Ovary (tissue), 9 donors: ENCODE measurements around the gene FXYD4. TPM values are rescaled to one million over a fixed set of nuclear protein-coding genes. Genes with fewer than 3 reads are reported as not detected.

Experiments used
- DNase-seq, 5 donors: peaks; one replicate each; pipeline ENCODE4 v3.0.0-alpha.2; 2019 to 2020
- H3K27ac ChIP-seq, 2 donors: fragments of 200-600 bp; one replicate each; pipeline versions ENCODE4 v1.5.1 to v1.8.0; 2019 to 2022
- H3K27me3 ChIP-seq: fragments of 200-600 bp; one replicate; pipeline ENCODE4 v1.8.0; 2022
- H3K36me3 ChIP-seq: fragments of 200-600 bp; sonication (generic); one replicate; pipeline ENCODE4 v1.5.1; 2019
- H3K4me1 ChIP-seq: one replicate; pipeline ENCODE4 v1.8.1; 2013; ENCODE audit warnings: mild to moderate bottlenecking, moderate library complexity; ENCODE audit not compliant: insufficient read depth
- H3K4me3 ChIP-seq: fragments of 200-600 bp; sonication (generic); one replicate; pipeline ENCODE4 v1.5.1; 2017
- H3K9me3 ChIP-seq, 2 donors: fragments of 200-600 bp in 1 of 2; sonication (generic) in 1 of 2; one replicate each; pipeline versions ENCODE4 v1.5.1 to v1.8.1; 2013 to 2019; ENCODE audit warnings: mild to moderate bottlenecking in 1 of 2, moderate library complexity in 1 of 2
- EP300 ChIP-seq: sonication (generic); formaldehyde crosslinking; IDR thresholded peaks from one replicate; pipeline ENCODE4 v1.6.1; 2017; ENCODE audit warnings: antibody characterized with exemption
- POLR2A ChIP-seq: fragments of 450-650 bp; IDR thresholded peaks from one replicate; pipeline ENCODE4 v1.6.1; 2017; ENCODE audit warnings: antibody characterized with exemption, mild to moderate bottlenecking, moderate library complexity
- WGBS, 3 donors: extraction: QIAGEN DNeasy Blood & Tissue Kit in 1 of 3; methylation state at CpG; one replicate each; pipeline versions ENCODE4 v1.1.5 to v1.1.7; 2013 to 2017; 5-methylcytosine and 5-hydroxymethylcytosine counted together
- intact Hi-C, 4 donors: fragments of 100-400 bp; cut with DNase I; formaldehyde crosslinking; loops; one replicate each; pipeline versions ENCODE4 v1.11.0 to v1.15.1; 2022 to 2023
- polyA plus RNA-seq, 2 donors: library from polyadenylated mRNA; stranded (reverse); fragments of 200-250 nt in 1 of 2; fragments of 350-450 nt in 1 of 2; fragmentation: Illumina TruSeq in 1 of 2; extraction: RNeasy Lipid Tissue Mini Kit (QIAGEN cat#74804) in 1 of 2; gene quantifications; one replicate each; pipeline ENCODE4 v1.2.3, GENCODE V29; 2013 to 2014
- total RNA-seq, 7 donors: library from RNA; depleted of rRNA in 2 of 7; stranded (reverse); fragments of >200 nt in 2 of 7; fragmentation: NEBNext Ultra II Directional in 3 of 7; extraction: Animal tissue kit (Norgen Biotek cat#: 25700) in 3 of 7; gene quantifications; one replicate each; pipeline versions ENCODE4 v1.1.0 to v1.2.4, GENCODE V29; 2016 to 2023
- TF ChIP-seq, protein P1 (sequence below), 3 donors: fragments of 450-650 bp in 2 of 3; fragments of 200-600 bp in 1 of 3; IDR thresholded peaks; one replicate each; pipeline versions ENCODE4 v1.5.1 to v1.8.0; 2016 to 2022; ENCODE audit warnings: antibody characterized with exemption in 3 of 3, mild to moderate bottlenecking in 1 of 3
- donor health status: DM: no; HTN: no; CAD: no; lungs with moderate emphysema.
- donor health status: DM: no; HTN: no; CAD: no.
- donor health status: Bipolar disorder and iron deficiency.
- donor health status: DM: yes; HTN: yes; CAD: no.
- donor health status: DM: no; HTN: no; CAD: no.
- donor health status: DM: yes; HTN: yes; CAD: no.

Gene FXYD4
- total and polyA plus RNA-seq, 9 donors, result not detected

DNA sequence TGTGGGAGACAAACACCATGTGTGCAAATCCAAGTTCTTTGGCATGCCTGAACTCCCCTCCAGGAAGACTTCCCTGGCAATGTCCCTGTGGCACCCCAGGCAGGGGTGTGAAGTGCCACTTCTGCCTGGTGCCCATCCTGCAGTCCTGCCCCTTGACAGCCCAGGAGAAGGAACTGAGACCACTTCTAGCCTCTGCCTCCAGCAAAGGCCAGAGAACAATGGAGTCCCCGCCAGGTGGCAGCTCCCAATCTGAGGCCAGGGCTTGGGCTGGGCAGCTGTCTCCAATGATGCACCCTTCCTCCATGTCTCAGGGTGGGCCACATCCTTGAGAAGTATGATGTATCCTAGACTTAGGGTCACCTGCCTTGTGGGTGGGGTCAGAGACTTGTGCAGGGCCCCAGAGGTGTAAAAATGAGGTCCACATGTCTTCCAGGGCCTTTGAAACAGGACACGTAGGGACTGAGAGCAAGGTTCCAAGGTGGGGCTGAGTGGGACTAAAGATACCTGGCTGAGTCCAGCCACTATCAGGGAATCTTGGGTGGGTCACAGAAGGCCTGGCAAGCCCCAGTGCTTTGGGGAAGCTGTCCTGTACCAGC lies 5.5 kb downstream of the FXYD4 start:
- intact Hi-C loops, result no loop called here
- no peaks in the 10 kb centered on the region for H3K27me3 ChIP-seq
- peak in 1 of 5 donors; percentile 17 for DNase-seq
- TF ChIP-seq EP300, result no peak
- TF ChIP-seq, protein P1, sequence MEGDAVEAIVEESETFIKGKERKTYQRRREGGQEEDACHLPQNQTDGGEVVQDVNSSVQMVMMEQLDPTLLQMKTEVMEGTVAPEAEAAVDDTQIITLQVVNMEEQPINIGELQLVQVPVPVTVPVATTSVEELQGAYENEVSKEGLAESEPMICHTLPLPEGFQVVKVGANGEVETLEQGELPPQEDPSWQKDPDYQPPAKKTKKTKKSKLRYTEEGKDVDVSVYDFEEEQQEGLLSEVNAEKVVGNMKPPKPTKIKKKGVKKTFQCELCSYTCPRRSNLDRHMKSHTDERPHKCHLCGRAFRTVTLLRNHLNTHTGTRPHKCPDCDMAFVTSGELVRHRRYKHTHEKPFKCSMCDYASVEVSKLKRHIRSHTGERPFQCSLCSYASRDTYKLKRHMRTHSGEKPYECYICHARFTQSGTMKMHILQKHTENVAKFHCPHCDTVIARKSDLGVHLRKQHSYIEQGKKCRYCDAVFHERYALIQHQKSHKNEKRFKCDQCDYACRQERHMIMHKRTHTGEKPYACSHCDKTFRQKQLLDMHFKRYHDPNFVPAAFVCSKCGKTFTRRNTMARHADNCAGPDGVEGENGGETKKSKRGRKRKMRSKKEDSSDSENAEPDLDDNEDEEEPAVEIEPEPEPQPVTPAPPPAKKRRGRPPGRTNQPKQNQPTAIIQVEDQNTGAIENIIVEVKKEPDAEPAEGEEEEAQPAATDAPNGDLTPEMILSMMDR (IDR thresholded peaks at IDR 0.05), result no peak
- no peak for TF ChIP-seq POLR2A
- no peak overlapping the region for H3K27ac ChIP-seq
- H3K9me3 ChIP-seq, result no peaks in the 10 kb centered on the region
- no peaks in the 10 kb centered on the region for H3K4me1 ChIP-seq
- 46 to 85% (median 63%) methylated on average over 1 to 2 of the region's 2 CpGs for WGBS, 3 donors
- no peaks in the 10 kb centered on the region for H3K36me3 ChIP-seq
- no peak overlapping the region for H3K4me3 ChIP-seq

- 67 to 74% (median 70%) methylated on average over 13 of the region's 13 CpGs for WGBS, 3 donors
- intact Hi-C loops, result no loop called here
These were observed 6.0 kb downstream of the FXYD4 start for GRCh38 chr10:43377424-43377883.

DNA sequence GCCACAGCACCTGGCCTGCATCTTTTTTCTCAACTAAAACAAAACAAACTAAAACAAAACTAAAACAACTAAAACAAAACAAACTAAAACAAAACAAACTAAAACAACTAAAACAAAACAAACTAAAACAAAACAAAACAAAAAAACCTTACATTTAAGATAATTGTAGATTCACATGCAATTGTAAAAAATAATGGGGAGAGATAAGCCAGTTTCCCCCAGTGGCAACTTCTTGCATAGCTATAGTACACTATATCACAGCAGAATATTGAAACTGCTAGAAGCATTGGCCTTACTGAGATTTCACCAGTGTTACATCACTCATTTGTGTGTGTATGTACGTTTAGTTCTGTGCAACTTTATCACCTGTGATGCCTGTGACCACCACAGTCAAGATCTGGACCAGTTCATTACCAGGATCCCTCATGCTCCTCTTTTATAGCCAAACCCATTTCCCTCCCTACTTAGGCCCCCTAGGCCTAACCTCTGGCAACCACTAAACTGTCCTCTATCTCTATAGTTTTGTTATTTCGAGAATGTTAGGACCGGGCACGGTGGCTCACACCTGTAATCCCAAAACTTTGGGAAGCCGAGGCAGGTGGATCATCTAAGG lies 9.3 kb downstream of the FXYD4 start:
- TF ChIP-seq EP300 (no peak), POLR2A (no peak)
- TF ChIP-seq, protein P1 (IDR thresholded peaks at IDR 0.05), result no peak
- Histone ChIP-seq H3K4me3 (no peak overlapping the region), H3K36me3 (no peaks in the 10 kb centered on the region), H3K27ac (no peak overlapping the region), H3K4me1 (peaks cover 2% of the 10 kb centered on the region), H3K27me3 (no peaks in the 10 kb centered on the region), H3K9me3 (no peaks in the 10 kb centered on the region)
- WGBS, 3 donors, result 53 to 73% (median 65%) methylated on average over 5 of the region's 5 CpGs
- intact Hi-C loops, result no loop called here
- DNase-seq, result no peak

More at GRCh38 chr10:43377424-43377883, 6.0 kb downstream of the FXYD4 start:
- TF ChIP-seq, protein P1 (IDR thresholded peaks at IDR 0.05), result no peak
- TF ChIP-seq POLR2A (no peak), EP300 (no peak)
- Histone ChIP-seq H3K9me3 (no peaks in the 10 kb centered on the region), H3K27me3 (no peaks in the 10 kb centered on the region), H3K4me1 (no peaks in the 10 kb centered on the region), H3K27ac (no peak overlapping the region), H3K36me3 (no peaks in the 10 kb centered on the region), H3K4me3 (no peak overlapping the region)
- peak in 1 of 5 donors; percentile 28 for DNase-seq

- WGBS, 3 donors, result 41 to 54% (median 48%) methylated on average over 14 of the region's 14 CpGs
- H3K9me3 ChIP-seq, result no peaks in the 10 kb centered on the region
- no peak overlapping the region for H3K27ac ChIP-seq
- no peak for TF ChIP-seq EP300
- TF ChIP-seq, protein P1 (IDR thresholded peaks at IDR 0.05), result no peak
- TF ChIP-seq POLR2A, result no peak
- no peaks in the 10 kb centered on the region for H3K36me3 ChIP-seq
- H3K27me3 ChIP-seq, result no peaks in the 10 kb centered on the region
- peak in 1 of 5 donors; percentile 25 for DNase-seq
- no peak overlapping the region for H3K4me3 ChIP-seq
- peaks cover 2% of the 10 kb centered on the region for H3K4me1 ChIP-seq
- intact Hi-C loops, result no loop called here
These were observed 12.0 kb downstream of the FXYD4 start for GRCh38 chr10:43383204-43383971.
